ENCODE measurements around the gene SLFN14. TPM values are rescaled to one million over a fixed set of nuclear protein-coding genes. Genes with fewer than 3 reads are reported as not detected.

Gene SLFN14
- total and polyA plus RNA-seq, 7 experiments from 2014 or later: 0.06 TPM; not detected in 6

Other genes starting within 250 kb of the SLFN14 start
- gene SLFN11, start 187.2 kb downstream of the SLFN14 start, total RNA-seq: 10 to 100 TPM; 13.8 to 71.9 (median 29.7) TPM
- 1 to 10 TPM; 5.5 to 8.0 TPM for gene SLFN11, start 187.2 kb downstream of the SLFN14 start, polyA plus RNA-seq
- 10 to 100 TPM in 2 of 5 experiments, 1 to 10 TPM in 3; 4.2 to 14.9 (median 6.5) TPM for gene SLFN12, start 128.3 kb downstream of the SLFN14 start, total RNA-seq
- 1 to 10 TPM; 2.2 to 2.8 TPM for gene SLFN12, start 128.3 kb downstream of the SLFN14 start, polyA plus RNA-seq
- gene SLFN13, start 112.1 kb downstream of the SLFN14 start, total RNA-seq: 10 to 100 TPM; 10.5 to 64.7 (median 21.0) TPM
- gene SLFN13, start 112.1 kb downstream of the SLFN14 start, polyA plus RNA-seq: 1 to 10 TPM; 3.6 to 5.4 TPM
- 100 to 1,000 TPM in 1 of 5 experiments, 10 to 100 TPM in 4; 41.7 to 111 (median 52.9) TPM for gene SLFN12L, start 23.1 kb downstream of the SLFN14 start, total RNA-seq
- gene SLFN12L, start 23.1 kb downstream of the SLFN14 start, polyA plus RNA-seq: 10 to 100 TPM; 12.0 to 13.6 TPM
- 1 to 10 TPM; 2.9 to 8.0 (median 5.3) TPM for gene PEX12, start 17.8 kb upstream of the SLFN14 start, total RNA-seq
- 1 to 10 TPM; 2.2 to 5.0 TPM for gene PEX12, start 17.8 kb upstream of the SLFN14 start, polyA plus RNA-seq
- gene AP2B1, start 26.5 kb upstream of the SLFN14 start, total RNA-seq: 100 to 1,000 TPM in 4 of 5 experiments, 10 to 100 TPM in 1; 84.7 to 197 (median 136) TPM
- gene AP2B1, start 26.5 kb upstream of the SLFN14 start, polyA plus RNA-seq: 10 to 100 TPM; 49.0 to 66.0 TPM
- under 1 TPM; 0.34 to 0.76 (median 0.60) TPM for gene RASL10B, start 170.8 kb upstream of the SLFN14 start, total RNA-seq
- gene RASL10B, start 170.8 kb upstream of the SLFN14 start, polyA plus RNA-seq: under 1 TPM; 0.14 to 0.37 TPM
- under 1 TPM in 4 of 5 experiments, not detected in 1; 0.16 to 0.49 (median 0.24) TPM for gene GAS2L2, start 192.4 kb upstream of the SLFN14 start, total RNA-seq
- not detected for gene GAS2L2, start 192.4 kb upstream of the SLFN14 start, polyA plus RNA-seq
- gene C17orf50, start 200.1 kb upstream of the SLFN14 start, total RNA-seq: not detected
- under 1 TPM in 1 of 2 donors, not detected in 1; 0.27 TPM for gene C17orf50, start 200.1 kb upstream of the SLFN14 start, polyA plus RNA-seq
- 10 to 100 TPM in 3 of 5 experiments, 1 to 10 TPM in 1, not detected in 1; 2.9 to 15.1 (median 14.0) TPM for gene MMP28, start 234.8 kb upstream of the SLFN14 start, total RNA-seq
- 10 to 100 TPM; 19.7 to 33.1 TPM for gene MMP28, start 234.8 kb upstream of the SLFN14 start, polyA plus RNA-seq
- 100 to 1,000 TPM; 162 to 281 (median 243) TPM for gene TAF15, start 248.7 kb upstream of the SLFN14 start, total RNA-seq
- 10 to 100 TPM; 27.8 to 30.2 TPM for gene TAF15, start 248.7 kb upstream of the SLFN14 start, polyA plus RNA-seq